Lung (tissue), 12 donors: ENCODE measurements around the gene SERTAD2. TPM values are rescaled to one million over a fixed set of nuclear protein-coding genes. Genes with fewer than 3 reads are reported as not detected.

Experiments
- ATAC-seq: fragments of 200-7000 bp; cut with Tn5 transposase; one replicate; pipeline ENCODE4 v1.9.1; 2020; ENCODE audit warnings: moderate number of reproducible peaks; ENCODE audit not compliant: insufficient read depth, low FRiP score
- DNase-seq, 3 donors: peaks; one replicate each; pipeline ENCODE4 v3.0.0-alpha.2; 2013 to 2017
- H3K27ac ChIP-seq, 2 donors: one replicate each; pipeline ENCODE4 v1.5.1; 2013; ENCODE audit warnings: mild to moderate bottlenecking in 2 of 2, moderate library complexity in 2 of 2, control low read depth in 1 of 2, inconsistent platforms in 1 of 2, low read depth in 1 of 2, low read length in 1 of 2
- H3K27me3 ChIP-seq, 3 donors: one replicate each; pipeline ENCODE4 v1.5.1; 2013; ENCODE audit warnings: low read length in 2 of 3; ENCODE audit not compliant: control insufficient read depth in 3 of 3, insufficient read depth in 3 of 3
- H3K36me3 ChIP-seq, 4 donors: one replicate each; pipeline ENCODE4 v1.5.1; 2013; ENCODE audit warnings: low read length in 4 of 4, mild to moderate bottlenecking in 1 of 4, moderate library complexity in 1 of 4; ENCODE audit not compliant: control insufficient read depth in 4 of 4, insufficient read depth in 4 of 4
- H3K4me1 ChIP-seq, 5 donors: one replicate each; pipeline ENCODE4 v1.5.1; 2013; ENCODE audit warnings: low read length in 5 of 5, mild to moderate bottlenecking in 2 of 5, moderate library complexity in 1 of 5; ENCODE audit not compliant: control insufficient read depth in 5 of 5, insufficient read depth in 5 of 5
- H3K4me3 ChIP-seq: one replicate; pipeline ENCODE4 v1.5.1; 2013; ENCODE audit warnings: mild to moderate bottlenecking, control low read depth, moderate library complexity
- H3K9ac ChIP-seq, 2 donors: one replicate each; pipeline ENCODE4 v1.5.1; 2013; ENCODE audit warnings: low read length in 2 of 2, control low read depth in 1 of 2; ENCODE audit not compliant: insufficient read depth in 1 of 2
- H3K9me3 ChIP-seq, 4 donors: one replicate each; pipeline ENCODE4 v1.5.1; 2013; ENCODE audit warnings: low read length in 3 of 4, mild to moderate bottlenecking in 1 of 4, moderate library complexity in 1 of 4; ENCODE audit not compliant: control insufficient read depth in 4 of 4, insufficient read depth in 3 of 4
- CTCF ChIP-seq: IDR thresholded peaks from 2 replicates; pipeline ENCODE4 v1.5.1; 2012; ENCODE audit warnings: mild to moderate bottlenecking; ENCODE audit errors: control extremely low read depth, extremely low read depth
- WGBS, 2 donors: extraction: QIAGEN DNeasy Blood & Tissue Kit; methylation state at CpG; one replicate each; pipeline ENCODE4 v1.1.7; 2013; 5-methylcytosine and 5-hydroxymethylcytosine counted together
- polyA plus RNA-seq, 2 donors: library from polyadenylated mRNA; stranded (reverse); fragments of 200-250 nt; gene quantifications; one replicate each; pipeline ENCODE4 v1.2.1, GENCODE V29; 2013
- total RNA-seq, 2 donors: library from RNA; depleted of rRNA in 1 of 2; stranded (reverse); fragments of >200 nt in 1 of 2; gene quantifications; one replicate each; pipeline ENCODE4 v1.2.1, GENCODE V29; 2014 to 2021
- donor health status: control.
- donor health status: control.
- donor health status: Bipolar disorder and iron deficiency.
- donor health status: healthy.
- donor health status: DM: yes; HTN: yes; CAD: no.

The SERTAD2 gene
- total and polyA plus RNA-seq, 4 donors = 7.9 to 26.7 (median 15.4) TPM

GRCh38 chr2:64651590-64651989 lies 2.1 kb downstream of the SERTAD2 start:
- H3K27ac ChIP-seq = no peak overlapping the region
- no peaks in the 10 kb centered on the region for H3K9me3 ChIP-seq
- no peak for TF ChIP-seq CTCF
- 25 to 57% methylated on average over 4 of the region's 4 CpGs for WGBS, 2 donors
- H3K27me3 ChIP-seq = no peaks in the 10 kb centered on the region
- H3K9ac ChIP-seq = peak overlapping the region in 1 of 2 donors; percentile 91
- ATAC-seq (no peak), DNase-seq (no peak)
- H3K36me3 ChIP-seq = no peaks in the 10 kb centered on the region
- peaks cover 0 to 50% (median 12%) of the 10 kb centered on the region in 5 donors for H3K4me1 ChIP-seq
- no peak overlapping the region for H3K4me3 ChIP-seq

DNA sequence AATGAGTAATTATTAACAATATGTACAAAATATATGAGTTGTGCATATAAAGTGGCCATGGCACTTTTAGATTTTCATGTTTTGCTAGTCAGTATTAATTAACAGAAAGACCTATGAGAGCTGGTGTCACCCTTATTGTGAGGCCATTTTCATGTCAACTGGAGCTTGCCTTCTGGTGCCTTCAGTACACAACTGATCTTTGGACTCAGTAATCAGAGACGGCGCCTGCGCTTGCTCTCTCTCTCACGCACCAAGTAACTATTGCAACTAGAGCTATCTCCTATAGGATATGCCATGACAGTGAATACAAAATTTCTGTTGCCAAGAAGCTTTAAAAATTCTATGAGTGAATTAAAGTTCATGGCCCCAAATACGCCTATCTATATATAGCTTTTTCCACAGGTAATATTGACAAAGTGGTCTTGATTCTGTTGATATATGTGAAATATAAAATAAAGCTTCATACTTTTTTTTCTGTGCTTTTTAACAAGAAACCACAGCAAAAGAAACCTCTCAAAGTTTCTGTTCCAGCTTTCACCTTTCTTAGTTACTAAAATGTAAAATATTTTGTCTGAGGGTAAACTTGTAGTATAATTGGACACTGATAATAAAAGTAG lies 2.9 kb downstream of the SERTAD2 start:
- WGBS, 2 donors = 87 to 95% methylated on average over 5 of the region's 5 CpGs
- no peak overlapping the region for H3K27ac ChIP-seq
- TF ChIP-seq CTCF = no peak
- no peak overlapping the region for H3K4me3 ChIP-seq
- ATAC-seq (no peak), DNase-seq (no peak)
- H3K4me1 ChIP-seq = peaks cover 0 to 55% (median 12%) of the 10 kb centered on the region in 5 donors
- H3K27me3 ChIP-seq = no peaks in the 10 kb centered on the region
- H3K9me3 ChIP-seq = no peaks in the 10 kb centered on the region
- H3K36me3 ChIP-seq = no peaks in the 10 kb centered on the region
- H3K9ac ChIP-seq = peak overlapping the region in 1 of 2 donors; percentile 91

DNA sequence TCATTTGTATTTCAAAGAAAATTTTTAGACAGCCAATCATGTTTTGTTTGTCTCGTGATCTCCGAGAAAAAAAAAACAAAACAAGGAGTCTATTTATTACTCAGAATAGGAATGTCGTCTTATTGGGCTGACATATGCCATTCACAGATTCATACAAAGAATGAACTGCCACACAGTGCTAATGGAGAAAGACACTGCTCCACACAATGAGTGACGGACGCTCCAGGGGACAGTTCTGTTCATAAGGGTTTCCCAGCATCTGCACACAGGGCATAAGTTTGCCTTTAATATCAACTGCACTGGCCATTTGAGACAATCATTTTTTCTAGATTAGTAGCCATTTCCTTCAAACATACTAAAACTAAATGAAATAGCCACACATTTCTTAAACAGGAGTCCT lies 3.4 kb downstream of the SERTAD2 start:
- H3K4me1 ChIP-seq = peaks cover 0 to 55% (median 12%) of the 10 kb centered on the region in 5 donors
- H3K36me3 ChIP-seq = no peaks in the 10 kb centered on the region
- H3K9me3 ChIP-seq = no peaks in the 10 kb centered on the region
- H3K4me3 ChIP-seq = no peak overlapping the region
- DNase-seq (no peak), ATAC-seq (no peak)
- no peak overlapping the region for H3K27ac ChIP-seq
- H3K27me3 ChIP-seq = no peaks in the 10 kb centered on the region
- no peak for TF ChIP-seq CTCF
- no peak overlapping the region for H3K9ac ChIP-seq
- 88 to 90% methylated on average over 5 of the region's 5 CpGs for WGBS, 2 donors

DNA sequence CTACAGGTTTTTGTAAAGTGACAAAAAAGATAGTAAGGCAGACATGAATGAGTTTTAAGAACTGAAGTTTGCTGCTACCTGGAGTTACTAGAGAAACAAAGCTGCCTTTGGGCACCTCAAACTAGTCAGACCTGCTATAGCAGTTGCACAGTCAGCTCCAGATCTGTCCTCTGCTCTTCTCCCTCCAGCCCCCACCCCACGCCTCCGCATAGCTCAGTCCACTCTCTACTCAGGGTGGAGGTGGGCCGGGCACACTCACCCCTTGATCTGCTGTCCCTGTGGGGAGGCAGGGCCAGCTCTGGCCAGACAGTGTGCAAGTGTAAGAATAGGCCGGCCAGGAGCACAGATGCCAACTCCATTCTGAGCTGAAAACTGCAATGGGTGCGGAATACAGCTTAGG lies 4.1 kb downstream of the SERTAD2 start:
- no peak overlapping the region for H3K4me3 ChIP-seq
- ATAC-seq = no peak
- H3K27me3 ChIP-seq = no peaks in the 10 kb centered on the region
- 60 to 66% methylated on average over 5 of the region's 5 CpGs for WGBS, 2 donors
- H3K9me3 ChIP-seq = no peaks in the 10 kb centered on the region
- TF ChIP-seq CTCF = no peak
- peak overlapping the region; percentile 1 to 7 for H3K27ac ChIP-seq
- DNase-seq = peak; percentile 41 to 74 (median 61)
- peaks cover 0 to 55% (median 12%) of the 10 kb centered on the region in 5 donors for H3K4me1 ChIP-seq
- peak overlapping the region in 1 of 2 donors; percentile 14 for H3K9ac ChIP-seq
- no peaks in the 10 kb centered on the region for H3K36me3 ChIP-seq
